Stimulated activated CD4-positive, alpha-beta T cell treated with anti-CD3 and anti-CD28 coated beads, Interleukin-4, amount 100 ng/mL, for 4 hours (primary cell): ENCODE results near the gene RLF.
A peak's percentile ranks its signal among the peaks of the same experiment; 100 is the strongest.

Experiments used
- DNase-seq, 2 experiments: peaks; one replicate each; pipeline ENCODE4 v3.0.0-alpha.2; 2020

Gene RLF, protein sequence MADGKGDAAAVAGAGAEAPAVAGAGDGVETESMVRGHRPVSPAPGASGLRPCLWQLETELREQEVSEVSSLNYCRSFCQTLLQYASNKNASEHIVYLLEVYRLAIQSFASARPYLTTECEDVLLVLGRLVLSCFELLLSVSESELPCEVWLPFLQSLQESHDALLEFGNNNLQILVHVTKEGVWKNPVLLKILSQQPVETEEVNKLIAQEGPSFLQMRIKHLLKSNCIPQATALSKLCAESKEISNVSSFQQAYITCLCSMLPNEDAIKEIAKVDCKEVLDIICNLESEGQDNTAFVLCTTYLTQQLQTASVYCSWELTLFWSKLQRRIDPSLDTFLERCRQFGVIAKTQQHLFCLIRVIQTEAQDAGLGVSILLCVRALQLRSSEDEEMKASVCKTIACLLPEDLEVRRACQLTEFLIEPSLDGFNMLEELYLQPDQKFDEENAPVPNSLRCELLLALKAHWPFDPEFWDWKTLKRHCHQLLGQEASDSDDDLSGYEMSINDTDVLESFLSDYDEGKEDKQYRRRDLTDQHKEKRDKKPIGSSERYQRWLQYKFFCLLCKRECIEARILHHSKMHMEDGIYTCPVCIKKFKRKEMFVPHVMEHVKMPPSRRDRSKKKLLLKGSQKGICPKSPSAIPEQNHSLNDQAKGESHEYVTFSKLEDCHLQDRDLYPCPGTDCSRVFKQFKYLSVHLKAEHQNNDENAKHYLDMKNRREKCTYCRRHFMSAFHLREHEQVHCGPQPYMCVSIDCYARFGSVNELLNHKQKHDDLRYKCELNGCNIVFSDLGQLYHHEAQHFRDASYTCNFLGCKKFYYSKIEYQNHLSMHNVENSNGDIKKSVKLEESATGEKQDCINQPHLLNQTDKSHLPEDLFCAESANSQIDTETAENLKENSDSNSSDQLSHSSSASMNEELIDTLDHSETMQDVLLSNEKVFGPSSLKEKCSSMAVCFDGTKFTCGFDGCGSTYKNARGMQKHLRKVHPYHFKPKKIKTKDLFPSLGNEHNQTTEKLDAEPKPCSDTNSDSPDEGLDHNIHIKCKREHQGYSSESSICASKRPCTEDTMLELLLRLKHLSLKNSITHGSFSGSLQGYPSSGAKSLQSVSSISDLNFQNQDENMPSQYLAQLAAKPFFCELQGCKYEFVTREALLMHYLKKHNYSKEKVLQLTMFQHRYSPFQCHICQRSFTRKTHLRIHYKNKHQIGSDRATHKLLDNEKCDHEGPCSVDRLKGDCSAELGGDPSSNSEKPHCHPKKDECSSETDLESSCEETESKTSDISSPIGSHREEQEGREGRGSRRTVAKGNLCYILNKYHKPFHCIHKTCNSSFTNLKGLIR (N-terminal part only)

DNA sequence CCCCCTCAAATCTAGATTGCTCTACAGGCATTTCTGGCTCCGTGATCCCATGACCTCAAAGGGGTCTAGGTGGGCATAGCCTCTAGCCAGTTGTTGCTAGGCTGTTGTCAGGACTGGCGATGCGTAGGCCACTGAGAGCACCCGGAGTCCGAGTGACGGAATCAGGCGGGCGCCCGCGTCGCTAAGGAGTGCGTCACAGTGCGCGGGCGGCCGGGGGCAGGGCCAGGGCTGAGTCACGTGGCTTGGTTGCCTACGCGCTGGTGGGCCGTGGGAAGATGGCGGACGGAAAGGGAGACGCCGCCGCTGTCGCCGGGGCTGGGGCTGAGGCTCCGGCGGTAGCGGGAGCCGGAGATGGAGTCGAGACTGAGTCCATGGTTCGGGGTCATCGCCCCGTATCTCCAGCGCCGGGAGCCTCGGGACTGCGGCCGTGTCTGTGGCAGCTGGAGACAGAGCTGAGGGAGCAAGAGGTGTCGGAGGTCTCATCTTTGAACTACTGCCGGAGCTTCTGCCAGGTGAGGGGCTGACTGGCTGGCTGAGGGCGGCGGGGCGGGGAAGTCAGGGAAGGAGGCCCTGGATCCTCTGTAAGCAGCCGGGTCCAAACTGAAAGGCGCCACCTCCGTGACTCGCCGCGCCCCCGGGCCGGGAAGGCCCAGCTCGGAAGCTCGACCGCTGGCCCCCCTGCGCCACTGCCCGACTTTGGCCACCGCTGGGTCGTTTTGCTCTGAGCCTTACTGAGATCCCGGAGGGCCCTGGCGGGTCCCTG, at the start of gene RLF:
Gene RLF, plus strand, starts transcription at position 263 of the 763 bp plus-strand sequence. Its CDS starts 13 bp downstream, at position 276.
- DNase-seq, result peak; percentile 94 to 96

DNA sequence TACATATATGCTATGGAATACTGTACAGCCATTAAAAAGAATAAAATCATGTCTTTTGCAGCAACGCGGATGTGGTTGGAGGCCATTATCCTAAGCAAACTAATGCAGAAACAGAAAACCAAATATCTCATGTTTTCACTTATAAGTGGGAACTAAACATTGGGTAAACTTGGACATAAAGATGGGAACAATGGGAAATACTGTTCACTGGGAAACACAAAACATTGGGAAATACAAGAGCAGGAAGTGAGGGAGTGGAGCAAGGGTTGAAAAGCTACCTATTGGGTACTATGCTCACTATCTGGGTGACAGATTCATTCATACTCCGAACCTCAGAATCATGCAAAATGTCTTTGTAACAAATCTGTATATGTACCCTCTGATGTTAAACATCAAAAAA, 46.8 kb upstream of the RLF start:
- no peak for DNase-seq

DNA sequence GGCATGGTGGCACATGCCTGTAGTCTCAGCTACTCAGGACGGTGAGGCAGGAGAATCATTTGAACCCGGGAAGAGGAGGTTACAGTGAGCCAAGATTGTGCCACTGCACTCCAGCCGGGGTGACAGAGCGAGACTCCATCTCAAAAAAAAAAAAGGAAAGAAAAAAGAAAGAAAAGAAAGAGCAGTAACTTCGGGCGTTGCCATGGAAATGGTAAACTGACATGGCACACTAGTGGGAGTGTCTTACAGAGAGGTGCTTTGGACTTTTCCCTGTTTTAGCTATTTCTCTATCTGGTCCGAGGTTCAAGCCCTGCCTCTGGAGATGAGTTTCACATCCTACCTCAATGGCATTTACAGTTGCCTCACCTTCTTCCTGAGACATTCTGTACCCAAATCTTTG, 41.1 kb upstream of the RLF start:
- DNase-seq, result no peak

DNA sequence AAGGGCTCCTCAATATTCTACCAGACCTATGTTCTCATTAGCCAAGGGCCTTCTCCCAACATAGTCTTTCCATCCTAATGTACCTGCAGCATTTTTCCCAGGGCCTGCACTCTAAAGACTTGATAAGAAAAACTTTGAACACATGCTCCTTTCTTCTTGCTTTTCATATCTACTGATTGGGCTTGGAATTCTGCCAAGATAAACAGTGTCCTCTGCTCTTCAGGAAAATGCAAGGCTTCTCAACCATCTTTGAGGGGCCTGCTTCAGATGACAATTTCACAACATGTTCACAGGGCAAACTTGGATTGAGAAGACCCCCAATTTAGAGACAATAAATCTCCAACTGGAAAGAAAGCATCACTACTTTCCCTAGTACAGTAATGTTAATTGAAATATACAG, 38.3 kb upstream of the RLF start:
- DNase-seq, result no peak

DNA sequence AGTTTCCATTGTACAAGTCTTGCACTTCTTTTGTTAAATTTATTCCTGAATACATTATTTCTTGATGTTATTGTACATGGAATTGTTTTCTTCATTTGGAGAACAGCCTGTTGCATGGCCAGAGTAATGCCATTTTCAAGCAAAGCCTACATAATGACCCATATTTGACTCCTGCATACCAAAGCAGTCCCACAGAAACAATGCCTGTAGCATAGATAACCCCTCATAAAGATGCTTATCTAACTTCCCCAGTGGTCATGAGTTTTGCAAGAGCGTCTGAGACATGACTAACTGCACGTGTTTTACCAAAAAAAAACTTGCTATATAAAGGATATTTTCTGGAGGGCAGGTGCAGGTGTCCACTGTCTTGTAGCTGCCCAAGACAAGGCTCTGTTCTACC, 30.3 kb upstream of the RLF start:
- no peak for DNase-seq

DNA sequence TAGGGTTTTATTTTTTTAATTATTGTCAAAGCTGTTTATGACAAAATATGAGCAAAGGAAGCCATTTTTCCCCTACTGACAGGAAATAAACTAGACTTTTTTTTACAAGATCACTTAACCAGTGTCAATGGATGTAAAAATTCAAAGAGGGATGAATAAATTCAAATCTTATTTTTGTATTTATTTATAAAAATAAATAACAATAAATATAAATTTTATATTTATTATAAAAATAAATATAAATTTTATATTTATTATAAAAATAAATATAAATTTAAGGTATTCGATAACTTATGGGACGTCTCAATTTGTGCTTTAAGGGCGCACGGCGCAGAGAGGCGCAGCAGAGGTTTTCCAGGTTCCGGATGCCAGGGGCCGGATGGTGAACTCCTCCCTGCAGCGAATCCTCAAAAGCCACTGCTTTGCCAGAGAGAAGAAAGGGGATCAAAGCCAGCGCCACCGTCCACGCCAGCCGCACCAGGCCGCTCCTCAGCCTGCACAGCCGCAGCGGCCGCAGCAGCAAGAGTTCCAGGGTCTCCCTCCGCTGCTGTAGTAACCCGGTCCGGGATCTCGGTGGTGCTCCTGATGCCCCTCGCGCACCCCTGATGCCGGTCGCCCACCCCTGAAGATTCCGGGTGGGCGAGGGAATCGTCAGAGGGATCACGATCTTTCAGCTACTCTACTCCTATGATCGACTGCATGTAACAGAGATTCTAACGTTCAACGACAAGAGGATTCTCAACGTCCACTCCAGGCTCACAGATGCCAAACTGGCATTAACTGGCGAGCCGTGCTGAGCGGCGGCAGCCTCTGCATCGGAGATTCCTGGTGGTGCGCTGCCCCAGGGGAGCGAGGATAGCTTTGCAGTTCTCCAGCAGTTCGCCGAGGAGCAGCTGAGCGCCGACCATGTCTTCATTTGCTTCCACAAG, 28.5 kb upstream of the RLF start:
- no peak for DNase-seq

DNA sequence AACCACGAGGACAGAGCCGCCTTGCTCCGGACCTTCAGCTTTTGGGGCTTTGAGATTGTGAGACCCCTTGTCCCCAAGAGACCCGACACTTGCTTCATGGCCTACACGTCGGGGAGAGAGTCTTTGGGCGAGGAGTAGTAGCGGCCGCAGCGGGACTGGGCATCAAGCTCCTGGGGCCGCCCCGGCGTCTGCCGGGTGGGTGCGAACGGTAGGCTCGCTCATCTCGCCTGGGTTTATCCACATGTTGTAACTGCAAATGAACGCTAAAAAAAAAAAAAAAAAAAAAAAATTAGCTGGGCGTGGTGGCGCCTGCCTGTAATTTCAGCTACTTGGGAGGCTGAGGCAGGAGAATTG, 27.9 kb upstream of the RLF start:
- no peak for DNase-seq

DNA sequence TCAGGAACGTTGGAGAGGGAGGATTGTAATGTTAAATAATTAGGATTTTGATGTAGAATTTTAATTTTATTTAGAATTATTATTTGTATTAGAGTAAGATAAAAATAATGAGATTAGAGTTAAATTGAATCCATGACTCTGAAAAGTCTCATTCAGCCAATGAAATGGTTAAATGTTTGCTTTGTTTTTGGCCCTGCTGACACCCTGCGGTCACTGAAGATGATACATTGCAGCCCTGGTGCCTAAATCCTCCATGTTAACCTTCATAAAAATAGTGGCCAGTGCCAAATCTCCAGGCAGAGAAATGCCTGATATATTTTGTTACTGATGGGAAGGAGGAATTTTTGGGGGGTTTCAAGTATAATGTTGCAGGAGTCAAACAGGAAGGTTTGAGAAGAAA, 27.3 kb upstream of the RLF start:
- no peak for DNase-seq

DNA sequence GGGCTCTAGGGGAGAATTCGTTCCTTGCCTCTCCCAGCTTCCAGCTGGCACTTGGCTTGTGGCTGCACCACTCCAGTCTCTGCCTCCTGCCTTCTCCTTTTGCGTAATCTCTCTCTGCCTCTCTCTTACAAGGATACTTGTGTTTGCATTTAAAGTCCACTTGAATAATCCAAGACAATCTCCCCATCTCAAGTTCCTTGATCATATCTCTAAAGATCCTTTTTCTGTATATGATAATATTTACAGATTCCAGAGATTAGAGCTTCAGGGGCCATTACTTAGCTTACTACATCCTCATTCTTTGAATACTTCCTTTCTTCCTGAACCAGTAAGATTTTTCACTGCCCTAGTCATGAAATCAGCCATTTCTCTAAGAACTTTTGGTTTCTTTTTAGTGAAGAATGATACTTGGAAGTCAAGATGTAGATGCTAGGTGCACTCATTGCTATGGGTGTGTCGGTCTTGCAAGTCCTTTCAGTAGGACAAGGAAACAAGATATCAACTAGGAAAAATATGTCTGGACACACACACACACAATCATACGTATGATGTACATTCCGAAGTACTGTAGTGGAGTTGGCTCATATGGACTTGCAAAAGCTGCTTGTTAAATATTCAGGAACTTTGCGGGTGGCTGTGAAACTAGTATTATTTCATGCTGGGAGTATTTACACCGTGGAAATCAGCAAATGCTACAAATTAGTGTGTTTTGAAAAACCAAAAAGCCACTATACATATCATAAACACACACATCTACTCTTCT, 20.8 kb upstream of the RLF start:
- no peak for DNase-seq

DNA sequence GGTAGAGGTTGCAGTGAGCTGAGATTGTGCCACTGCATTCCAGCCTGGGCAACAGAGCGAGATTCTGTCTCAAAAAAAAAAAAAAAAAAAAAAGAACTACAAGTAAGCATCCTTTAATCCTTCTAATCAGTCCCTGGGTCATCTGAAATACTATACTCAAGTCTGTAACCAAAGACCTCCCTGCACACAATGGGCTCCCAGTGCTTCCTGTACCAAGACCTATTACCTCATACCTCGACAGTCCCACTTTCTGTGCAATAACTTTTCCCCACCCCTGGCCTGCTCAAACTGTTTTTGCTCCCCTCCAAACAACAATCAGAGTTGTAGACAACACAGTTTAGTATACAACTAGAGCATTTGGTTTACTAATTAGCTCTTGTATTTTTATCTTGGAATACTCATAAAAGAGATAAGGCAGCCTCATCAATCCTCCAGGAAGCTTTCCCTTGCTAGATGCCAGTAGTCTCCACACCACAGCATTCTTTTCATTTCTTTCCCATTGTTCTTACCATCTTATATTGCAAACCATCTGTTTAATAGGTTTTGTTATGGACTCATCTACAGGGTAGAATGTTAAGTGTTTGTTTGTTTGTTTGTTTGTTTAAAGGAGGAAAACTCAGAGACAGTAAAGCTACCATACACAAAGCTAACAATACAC, 19.2 kb upstream of the RLF start:
- DNase-seq, result no peak

DNA sequence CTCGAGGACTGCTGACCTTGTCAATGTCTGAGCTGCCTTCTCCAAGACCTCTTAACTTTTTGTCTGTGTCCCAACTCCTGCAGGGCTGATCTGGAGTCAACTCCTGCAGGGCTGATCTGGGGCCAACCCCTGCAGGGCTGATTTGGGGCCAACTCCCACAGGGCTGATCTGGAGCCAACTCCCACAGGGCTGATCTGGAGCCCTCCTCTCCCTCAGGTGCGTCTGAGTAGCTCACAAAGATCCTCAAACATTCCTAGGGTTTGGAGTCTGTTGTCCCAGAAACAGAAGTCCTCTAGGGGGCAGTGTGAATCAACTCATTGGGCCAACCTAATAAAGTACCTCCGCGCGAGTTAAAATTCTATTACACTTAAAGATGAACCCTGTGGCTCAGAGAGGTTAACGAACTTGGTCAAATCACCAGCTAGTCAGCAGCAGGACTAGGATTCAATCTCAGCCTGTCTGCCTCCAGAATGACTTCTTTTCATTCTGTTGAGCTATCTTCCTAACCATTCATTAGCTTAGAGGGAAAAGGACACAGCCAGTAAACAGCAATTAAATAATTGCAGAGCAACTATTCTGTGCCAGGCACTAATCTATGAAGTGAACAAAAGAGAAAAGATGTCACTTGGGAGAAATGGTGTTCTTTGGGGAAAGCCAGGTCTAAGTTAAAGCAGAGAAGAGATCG, 17.2 kb upstream of the RLF start:
- DNase-seq, result peak; percentile 17 to 44

DNA sequence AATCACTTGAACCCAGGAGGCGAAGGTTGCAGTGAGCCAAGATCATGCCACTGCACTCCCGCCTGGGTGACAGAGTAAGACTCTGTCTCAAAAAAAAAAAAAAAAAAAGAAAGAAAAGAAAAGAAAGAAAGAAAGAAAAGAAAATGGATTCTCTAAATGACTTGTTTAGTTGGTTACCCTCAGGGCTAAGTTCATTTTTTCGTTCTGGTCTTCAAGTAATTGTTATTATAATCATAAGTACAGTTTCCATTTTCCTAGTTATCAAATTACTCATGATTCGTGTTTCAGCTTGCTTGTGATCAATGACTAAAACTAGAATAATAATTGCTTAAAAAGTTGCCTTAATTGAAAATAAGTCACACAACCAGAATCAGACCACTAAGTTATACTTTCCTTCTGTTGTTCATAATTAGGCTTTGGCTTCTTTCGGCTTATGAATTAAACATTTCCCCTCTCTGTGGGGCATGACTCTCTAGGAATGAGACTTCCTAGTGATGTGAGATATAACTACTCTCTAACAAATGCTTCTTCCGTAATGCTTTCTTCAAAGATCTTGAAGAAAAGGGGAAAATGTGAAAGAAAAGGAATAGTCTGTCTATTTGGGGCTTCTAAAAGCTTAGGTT, 9.6 kb upstream of the RLF start:
- DNase-seq, result no peak

DNA sequence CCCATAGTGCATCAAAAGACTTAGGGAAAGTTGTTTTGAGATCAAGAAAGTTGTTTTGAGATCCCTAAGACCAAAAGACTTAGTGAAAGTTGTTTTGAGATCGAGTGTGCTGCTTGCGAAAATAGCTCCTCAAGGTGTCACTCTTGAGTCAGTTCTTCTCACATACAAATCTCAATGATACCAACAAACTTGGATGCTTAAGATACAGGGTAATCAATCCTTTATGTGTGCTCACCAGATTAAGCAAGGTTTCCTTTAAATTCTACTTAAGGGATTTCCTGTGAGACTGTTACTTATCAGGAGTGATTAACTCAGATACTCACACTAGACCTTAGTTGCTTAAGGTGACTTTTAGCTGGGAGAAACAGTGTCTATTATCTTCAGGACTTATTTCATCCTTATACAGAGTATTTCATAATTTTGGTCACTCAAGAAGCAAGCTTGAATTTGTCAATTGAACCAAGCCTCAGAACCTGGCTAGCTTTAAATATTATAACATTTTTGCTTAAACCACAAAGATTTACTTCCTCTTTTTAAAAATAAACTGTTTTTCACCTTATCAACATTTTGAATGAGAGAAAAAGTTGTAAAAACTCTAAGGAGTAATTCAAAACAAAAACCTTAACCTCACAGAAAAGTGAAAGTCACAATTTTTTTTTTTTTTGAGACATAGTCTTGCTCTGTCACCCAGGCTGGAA, 8.0 kb upstream of the RLF start:
- peak in 1 of 2 experiments; percentile 12 for DNase-seq

DNA sequence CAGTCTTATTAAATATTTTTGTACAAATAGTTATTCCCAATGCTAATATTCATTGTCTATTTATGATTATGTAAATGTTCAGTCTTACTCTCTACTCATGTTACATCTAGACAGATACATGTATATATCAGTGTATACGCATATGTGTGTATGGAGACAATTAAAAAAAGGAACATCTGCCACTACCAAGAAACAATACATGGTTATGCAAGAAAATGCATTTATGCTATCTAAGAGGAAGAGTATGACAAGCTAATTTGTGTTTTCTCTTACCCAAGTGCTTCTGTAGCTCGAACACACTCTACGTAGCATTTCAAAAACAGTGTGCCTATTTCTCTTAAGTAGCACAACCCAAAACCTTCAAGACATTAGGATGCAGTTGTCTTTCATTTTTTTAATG, 6.1 kb upstream of the RLF start:
- no peak for DNase-seq

DNA sequence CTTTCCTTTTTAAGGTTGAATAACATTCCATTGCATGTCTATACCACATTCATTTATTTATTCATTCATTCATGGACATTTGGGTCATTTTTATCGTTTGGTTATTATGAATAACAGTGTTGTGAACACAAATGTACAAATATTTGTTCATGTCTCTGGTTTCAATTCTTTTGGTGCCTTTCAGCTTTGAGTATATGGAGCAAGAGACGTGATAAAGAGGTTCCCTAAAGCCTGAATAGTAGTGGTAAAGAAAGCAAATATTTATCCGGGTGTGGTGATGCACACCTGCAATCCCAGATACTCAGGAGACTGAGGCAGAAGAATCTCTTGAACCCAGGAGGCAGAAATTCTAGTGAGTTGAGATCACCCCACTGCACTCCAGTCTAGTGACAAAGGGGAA, 5.3 kb upstream of the RLF start:
- DNase-seq, result no peak

DNA sequence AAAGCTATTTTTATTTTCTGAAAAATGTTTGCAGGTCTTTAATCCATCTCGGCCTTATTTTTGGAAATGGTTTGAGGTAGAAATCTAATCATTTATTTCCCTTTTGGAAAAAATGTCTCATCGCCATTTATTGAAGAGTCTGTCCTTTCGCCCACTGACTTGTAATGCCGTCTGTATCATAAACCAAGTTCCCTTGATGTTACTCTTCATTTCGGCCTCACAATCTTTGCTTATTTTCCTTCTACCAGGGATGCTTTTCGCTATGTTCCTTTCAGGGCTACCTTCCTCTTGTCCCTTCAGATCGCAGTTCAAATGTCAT, 422 bp upstream of the RLF start:
- DNase-seq, result no peak

DNA sequence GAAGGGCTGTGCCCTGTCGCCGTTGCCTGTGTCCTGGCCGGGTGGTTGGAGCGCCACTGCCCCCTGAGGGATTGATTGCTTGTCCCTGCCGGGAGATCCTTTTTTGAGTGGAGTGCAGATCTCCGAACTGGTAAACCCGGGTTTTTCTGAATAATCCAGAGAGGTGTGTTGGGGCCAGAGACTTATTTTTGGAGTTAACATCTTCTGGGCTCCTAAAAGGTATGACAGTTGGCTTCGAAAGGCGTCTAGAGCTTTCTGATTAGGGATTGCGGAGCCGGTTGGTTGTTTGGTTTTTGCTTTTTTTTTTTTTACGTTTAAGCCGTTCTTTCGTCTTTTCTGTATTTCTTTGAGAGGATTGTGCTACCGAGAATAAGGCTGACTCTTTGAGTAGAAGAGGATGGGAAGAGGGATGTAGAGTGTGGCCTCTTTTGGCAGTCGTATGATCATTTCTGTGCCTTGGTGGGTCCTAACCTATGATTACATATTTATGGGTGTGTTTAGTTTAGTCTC, 756 bp downstream of the RLF start:
- no peak for DNase-seq
